NCI-H748 (cell line): ENCODE results near the gene HAND2.
A peak's percentile ranks its signal among the peaks of the same experiment; 100 is the strongest.

Experiments used
- DNase-seq: peaks from one replicate; lab custom pipeline; 2025; ENCODE audit not compliant: unreplicated experiment; lab: John Stamatoyannopoulos, UW

The HAND2 gene

DNA sequence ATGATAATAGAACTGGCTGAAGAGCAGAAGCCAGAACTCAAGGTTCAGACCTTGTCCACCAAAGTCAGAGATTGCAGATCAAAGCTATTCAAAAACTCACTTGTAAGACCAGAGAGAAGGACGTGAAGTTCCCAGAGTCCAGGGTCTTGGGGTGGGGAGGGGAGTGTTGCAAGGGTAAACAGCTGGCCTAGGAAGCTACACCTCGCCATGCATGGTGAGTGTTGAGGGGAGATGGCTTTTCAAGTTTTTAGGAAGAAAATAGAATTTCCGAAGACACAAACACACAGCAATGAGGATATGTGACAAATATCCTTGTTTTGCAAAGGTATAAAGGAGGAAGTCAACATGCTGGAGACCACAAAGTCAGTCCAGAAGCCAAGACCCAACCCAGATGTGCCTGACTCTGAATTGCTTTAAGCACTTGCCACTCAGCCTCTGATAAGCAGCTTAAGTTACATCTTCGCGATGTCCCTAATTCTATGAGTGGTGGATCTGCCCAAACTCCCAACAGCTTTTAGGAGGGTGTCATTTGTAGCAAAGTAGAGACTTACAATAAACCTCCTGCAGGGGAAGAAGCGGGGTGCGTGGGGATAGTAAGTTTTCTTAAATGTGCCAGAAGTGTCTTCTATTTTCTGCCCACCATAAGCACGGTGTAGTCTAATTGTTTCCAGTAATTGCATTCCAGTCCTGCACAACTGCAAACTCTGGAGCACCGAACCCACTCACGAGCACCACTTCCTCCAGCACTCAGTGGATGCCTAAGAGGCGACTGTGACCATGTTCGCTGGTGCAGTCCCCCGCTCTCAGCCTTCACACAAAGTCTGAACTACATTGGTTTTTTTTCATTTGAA, 26.5 kb downstream of the HAND2 start:
- DNase-seq: no peak

GRCh38 chr4:173502282-173502681, 27.7 kb downstream of the HAND2 start:
- DNase-seq: no peak

- DNase-seq: no peak
These were observed 28.4 kb downstream of the HAND2 start for GRCh38 chr4:173501592-173502150.

GRCh38 chr4:173500841-173501591, 29.0 kb downstream of the HAND2 start:
- no peak for DNase-seq

GRCh38 chr4:173499658-173500535, 30.1 kb downstream of the HAND2 start:
- DNase-seq: no peak

DNA sequence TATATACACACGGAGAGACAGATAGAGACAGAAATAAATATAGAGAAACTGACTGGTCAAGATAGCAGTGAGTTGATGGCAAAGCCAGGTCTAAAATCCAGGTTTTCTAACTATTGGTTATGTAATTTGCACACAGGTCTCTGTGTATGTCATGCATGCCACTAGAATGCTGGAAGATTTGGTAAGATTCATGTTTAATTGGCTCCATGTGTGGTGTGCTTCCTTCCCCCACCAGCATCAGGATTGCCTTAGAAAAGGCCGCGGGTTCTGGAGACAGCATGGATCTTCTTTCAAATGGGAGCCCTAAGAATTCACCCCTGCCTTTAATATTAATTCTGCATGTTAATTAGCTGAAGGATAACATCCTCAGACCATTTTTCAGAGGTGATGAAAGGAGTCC, 31.3 kb downstream of the HAND2 start:
- DNase-seq: no peak

DNA sequence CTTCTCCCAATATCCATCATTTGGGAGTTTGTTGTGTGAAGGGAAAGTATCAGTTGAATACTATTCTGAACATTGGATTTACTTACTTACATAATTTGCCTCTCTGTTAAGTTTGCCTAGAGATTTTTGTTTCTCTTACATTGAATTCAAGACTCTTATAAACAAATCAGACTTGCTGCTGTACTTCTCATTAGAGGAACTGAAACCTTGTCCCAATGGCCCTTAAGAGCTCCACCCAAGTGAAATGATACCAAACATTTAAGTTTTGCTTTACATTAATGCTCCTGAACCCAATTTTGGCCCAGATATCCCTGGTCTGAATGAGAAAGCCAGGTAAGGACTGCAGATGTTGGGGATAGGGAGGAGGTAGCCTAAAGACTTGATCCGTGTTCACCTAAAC, 32.0 kb downstream of the HAND2 start:
- no peak for DNase-seq

- peak; percentile 91 for DNase-seq
These were observed 35.7 kb downstream of the HAND2 start for GRCh38 chr4:173494013-173494970.

- no peak for DNase-seq
These were observed 37.0 kb downstream of the HAND2 start for GRCh38 chr4:173493041-173493440.

GRCh38 chr4:173492315-173492714, 37.7 kb downstream of the HAND2 start:
- no peak for DNase-seq

- no peak for DNase-seq
These were observed 39.1 kb downstream of the HAND2 start for GRCh38 chr4:173490817-173491528.

DNA sequence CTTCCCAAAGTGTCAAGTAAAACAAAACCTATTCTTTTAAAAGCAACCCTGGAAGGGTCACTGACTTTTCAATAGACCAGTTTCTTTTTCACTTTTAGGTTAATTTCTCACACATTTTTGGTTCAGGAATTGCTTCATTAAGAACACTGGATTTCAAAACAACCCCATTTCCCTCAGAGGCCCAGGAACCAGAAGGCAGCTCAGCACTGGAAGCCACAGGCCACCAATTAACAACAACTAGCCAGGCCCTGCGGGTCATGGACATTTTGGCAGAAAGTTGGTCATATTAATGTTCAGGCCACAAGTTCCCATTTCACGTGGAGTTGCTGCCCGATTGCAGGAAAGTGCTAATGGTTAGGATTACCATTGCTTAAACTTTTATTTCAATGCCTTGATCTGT, 39.8 kb downstream of the HAND2 start:
- DNase-seq: no peak

DNA sequence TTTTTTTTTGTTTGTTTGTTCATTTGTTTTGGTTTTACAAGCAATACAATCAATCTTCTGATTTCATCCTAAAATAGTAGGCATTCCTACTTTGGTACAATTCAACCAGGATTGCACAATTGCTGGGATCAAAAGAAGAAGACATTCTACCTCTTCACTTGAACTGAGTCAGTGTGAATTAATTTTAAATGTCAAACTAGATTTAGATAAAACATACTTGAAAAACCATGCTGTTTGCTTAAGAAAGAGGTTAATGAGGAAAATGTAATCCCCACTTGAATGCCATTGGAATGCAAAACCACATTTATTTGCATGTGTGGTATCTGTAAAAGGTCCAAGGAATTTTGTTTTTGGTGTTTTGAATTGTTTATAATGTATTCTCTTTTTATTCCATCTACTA, 40.5 kb downstream of the HAND2 start:
- DNase-seq: no peak

- DNase-seq: no peak
These were observed 41.4 kb downstream of the HAND2 start for GRCh38 chr4:173488656-173489055.

GRCh38 chr4:173488074-173488473, 42.0 kb downstream of the HAND2 start:
- DNase-seq: no peak

GRCh38 chr4:173486714-173487392, 43.2 kb downstream of the HAND2 start:
- no peak for DNase-seq

GRCh38 chr4:173485164-173485563, 44.9 kb downstream of the HAND2 start:
- no peak for DNase-seq

DNA sequence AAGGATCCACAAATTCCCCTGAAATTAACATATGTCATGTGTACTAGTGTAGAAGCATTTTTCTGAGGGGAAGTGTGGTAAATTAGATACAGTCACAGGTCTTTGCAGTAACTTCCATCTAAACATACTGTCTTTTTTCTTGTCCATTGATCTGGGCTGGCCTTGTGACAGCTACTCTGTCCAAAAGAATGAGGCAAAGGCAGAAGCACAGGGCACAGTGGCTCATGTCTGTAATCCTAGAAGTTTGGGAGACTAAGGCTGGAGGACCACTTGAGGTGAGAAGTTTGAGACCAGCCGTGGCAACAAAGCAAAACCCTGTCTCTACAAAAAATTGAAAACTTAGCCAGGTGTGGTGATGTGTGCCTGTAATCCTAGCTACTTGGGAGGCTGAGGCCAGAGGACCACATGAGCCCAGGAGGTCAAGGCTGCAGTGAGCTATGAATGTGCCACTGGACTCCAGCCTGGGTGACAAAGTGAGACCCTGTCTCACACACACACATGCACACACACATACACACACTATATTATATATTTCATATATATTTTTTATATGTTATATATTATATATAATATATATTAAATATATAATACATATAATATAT, 47.6 kb downstream of the HAND2 start:
- no peak for DNase-seq
